ENCODE results near the gene INHBA. TPM values are rescaled to one million over a fixed set of nuclear protein-coding genes. Genes with fewer than 3 reads are reported as not detected.

Gene INHBA
- total RNA-seq, 4 donors from 2014 or later: 0.05 to 0.62 (median 0.41) TPM

GRCh38 chr7:41682422-41682821 lies 20.5 kb downstream of the INHBA start:
- in situ Hi-C loops (cut with MboI; ENCODE audit: low sequenced_read_pairs in 4 of 4): loop anchor here in 1 of 4 donors (25.0 kb wide), 1 partner anchor 1345 kb away; no protein-coding TSS in a partner anchor
- H3K4me3 ChIP-seq: no peak overlapping the region
- H3K27ac ChIP-seq: no peak overlapping the region
- no peak for DNase-seq
- TF ChIP-seq POLR2A (IDR thresholded peaks at IDR 0.05) (no peak), CTCF (IDR thresholded peaks at IDR 0.05 in 4 of 5, conservative IDR thresholded peaks at IDR 0.05 in 1 of 5) (no peak)
- ATAC-seq: no peak
- no peaks in the 10 kb centered on the region for H3K27me3 ChIP-seq
- H3K36me3 ChIP-seq: no peaks in the 10 kb centered on the region
- intact Hi-C loops (cut with DNase I; ENCODE audit: low total_unique reads): no loop called here
- no peaks in the 10 kb centered on the region for H3K9me3 ChIP-seq
- no peaks in the 10 kb centered on the region for H3K4me1 ChIP-seq

GRCh38 chr7:41679566-41679965 lies 23.3 kb downstream of the INHBA start:
- in situ Hi-C loops (cut with MboI; ENCODE audit: low sequenced_read_pairs in 4 of 4): loop anchor here in 1 of 4 donors (25.0 kb wide), 1 partner anchor 1342 kb away; no protein-coding TSS in a partner anchor
- no peaks in the 10 kb centered on the region for H3K27me3 ChIP-seq
- no peaks in the 10 kb centered on the region for H3K9me3 ChIP-seq
- no peak overlapping the region for H3K4me3 ChIP-seq
- no peak overlapping the region for H3K27ac ChIP-seq
- intact Hi-C loops (cut with DNase I; ENCODE audit: low total_unique reads): no loop called here
- no peak for ATAC-seq
- no peak for DNase-seq
- no peaks in the 10 kb centered on the region for H3K4me1 ChIP-seq
- no peaks in the 10 kb centered on the region for H3K36me3 ChIP-seq
- TF ChIP-seq POLR2A (IDR thresholded peaks at IDR 0.05) (no peak), CTCF (IDR thresholded peaks at IDR 0.05 in 4 of 5, conservative IDR thresholded peaks at IDR 0.05 in 1 of 5) (no peak)

GRCh38 chr7:41674505-41675023 lies 28.3 kb downstream of the INHBA start:
- Histone ChIP-seq H3K4me1 (no peaks in the 10 kb centered on the region), H3K27me3 (no peaks in the 10 kb centered on the region), H3K9me3 (no peaks in the 10 kb centered on the region), H3K27ac (no peak overlapping the region), H3K36me3 (no peaks in the 10 kb centered on the region), H3K4me3 (no peak overlapping the region)
- DNase-seq: no peak
- TF ChIP-seq POLR2A (IDR thresholded peaks at IDR 0.05) (no peak), CTCF (IDR thresholded peaks at IDR 0.05 in 4 of 5, conservative IDR thresholded peaks at IDR 0.05 in 1 of 5) (no peak)
- ATAC-seq: no peak
- intact Hi-C loops (cut with DNase I; ENCODE audit: low total_unique reads) (no loop called here), in situ Hi-C loops (cut with MboI; ENCODE audit: low sequenced_read_pairs in 4 of 4) (loop anchor here in 1 of 4 donors (25.0 kb wide), 1 partner anchor 1337 kb away; no protein-coding TSS in a partner anchor)

DNA sequence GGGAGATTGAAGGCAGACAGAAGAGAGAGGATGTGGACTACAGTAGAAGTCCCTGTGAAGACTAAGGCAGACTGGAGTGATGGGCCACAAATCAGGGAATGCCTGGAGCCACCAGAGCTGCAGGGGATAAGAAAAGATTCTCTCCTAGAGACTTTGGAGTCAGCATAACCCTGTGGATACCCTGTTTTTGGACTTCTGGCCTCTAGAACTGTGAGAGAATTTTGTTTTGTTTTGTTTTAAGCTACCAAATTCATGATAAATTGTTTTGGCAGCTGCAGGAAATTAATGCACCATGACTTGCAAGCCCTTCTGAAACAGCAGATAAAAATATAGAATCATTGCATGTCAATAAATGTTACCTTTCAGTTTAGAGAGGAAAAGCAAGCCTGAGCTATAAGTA lies 41.3 kb downstream of the INHBA start:
- DNase-seq (no peak), ATAC-seq (no peak)
- in situ Hi-C loops (cut with MboI; ENCODE audit: low sequenced_read_pairs in 4 of 4): no loop called here

More for the DNA sequence above, 41.3 kb downstream of the INHBA start:
- Histone ChIP-seq H3K27ac (no peak overlapping the region), H3K4me1 (no peaks in the 10 kb centered on the region), H3K9me3 (no peaks in the 10 kb centered on the region), H3K36me3 (no peaks in the 10 kb centered on the region), H3K27me3 (no peaks in the 10 kb centered on the region), H3K4me3 (no peak overlapping the region)
- intact Hi-C loops (cut with DNase I; ENCODE audit: low total_unique reads): no loop called here
- TF ChIP-seq POLR2A (IDR thresholded peaks at IDR 0.05) (no peak), CTCF (IDR thresholded peaks at IDR 0.05 in 4 of 5, conservative IDR thresholded peaks at IDR 0.05 in 1 of 5) (no peak)
